K562 (cell line): ENCODE results near the gene RMND5A.
"Not testable (repeated sequence)": the region's sequence is repeated elsewhere in the genome, so short reads cannot be mapped to it uniquely, and the experiment has no call there.

ENCODE experiments used
- AFF4 ChIP-seq: sonication (generic); formaldehyde crosslinking; IDR thresholded peaks from 2 replicates; pipeline ENCODE4 v1.8.0; 2023; ENCODE audit warnings: mild to moderate bottlenecking, missing genetic modification reagents
- BHLHE40 ChIP-seq: IDR thresholded peaks from 2 replicates; pipeline ENCODE4 v1.6.1; 2011; ENCODE audit warnings: low read length, improper control_type of control experiment
- CTCF ChIP-seq, 3 experiments: IDR thresholded peaks in 2 of 3; conservative IDR thresholded peaks in 1 of 3; 2 replicates each; pipeline ENCODE4 v1.5.1; 2011 to 2012; ENCODE audit warnings: low read length in 3 of 3, mild to moderate bottlenecking in 3 of 3, control low read depth in 2 of 3, improper control_type of control experiment in 1 of 3, inconsistent platforms in 1 of 3, low read depth in 1 of 3, mixed read lengths in 1 of 3, moderate library complexity in 1 of 3; ENCODE audit not compliant: insufficient read depth in 2 of 3
- EZH2 ChIP-seq: IDR thresholded peaks from 2 replicates; pipeline ENCODE4 v1.6.1; 2012; ENCODE audit warnings: low read depth, mild to moderate bottlenecking, inconsistent platforms, low read length, borderline replicate concordance
- GATA2 ChIP-seq: sonication (generic); formaldehyde crosslinking; IDR thresholded peaks from 2 replicates; pipeline ENCODE4 v1.4.0; 2020; ENCODE audit warnings: mild to moderate bottlenecking, missing genetic modification reagents
- MYBL2 ChIP-seq, 2 experiments: fragments of 450-650 bp in 1 of 2; sonication (generic) in 1 of 2; formaldehyde crosslinking in 1 of 2; IDR thresholded peaks; 2 replicates each; pipeline versions ENCODE4 v1.6.1 to v1.8.1; 2017 to 2022; ENCODE audit warnings: borderline replicate concordance in 1 of 2, inconsistent platforms in 1 of 2, low read depth in 1 of 2, mild to moderate bottlenecking in 1 of 2, missing genetic modification reagents in 1 of 2, moderate library complexity in 1 of 2
- POLR2A ChIP-seq: fragments of 450-650 bp; conservative IDR thresholded peaks from 2 replicates; pipeline ENCODE4 v1.6.1; 2016
- POLR2AphosphoS5 ChIP-seq: IDR thresholded peaks from 2 replicates; pipeline ENCODE4 v1.6.1; 2011; ENCODE audit warnings: mild to moderate bottlenecking, low read depth, low read length, moderate library complexity; ENCODE audit not compliant: control insufficient read depth, insufficient read depth
- SFPQ ChIP-seq: fragments of 200-400 bp; formaldehyde crosslinking; IDR thresholded peaks from 2 replicates; pipeline ENCODE4 v1.6.1; 2017; ENCODE audit warnings: mild to moderate bottlenecking, low read depth, low read length, moderate library complexity
- SIN3B ChIP-seq: fragments of 450-650 bp; IDR thresholded peaks from 2 replicates; pipeline ENCODE4 v1.6.1; 2017; ENCODE audit warnings: low read depth, mild to moderate bottlenecking, moderate library complexity
- ZNF124 ChIP-seq: sonication (generic); formaldehyde crosslinking; IDR thresholded peaks from 2 replicates; pipeline ENCODE4 v1.8.1; 2022; ENCODE audit warnings: missing genetic modification reagents

- TF ChIP-seq POLR2A; ZNF124 (CRISPR knock-in tag); POLR2AphosphoS5; SFPQ; CTCF (IDR thresholded peaks at IDR 0.05 in 2 of 3, conservative IDR thresholded peaks at IDR 0.05 in 1 of 3; ENCODE audit: insufficient read depth in 2 of 3, low read depth in 1 of 3, low read length in 3 of 3); MYBL2 (IDR thresholded peaks at IDR 0.05; ENCODE audit: low read depth); MYBL2 (CRISPR knock-in tag; IDR thresholded peaks at IDR 0.05; ENCODE audit: borderline replicate concordance); BHLHE40; GATA2 (CRISPR knock-in tag); EZH2; AFF4; SIN3B: not testable (repeated sequence)
Observed at GRCh38 chr2:86719263-86719636, 841 bp upstream of the RMND5A start.
